Natural killer cell (primary cell): ENCODE data around the gene SMURF2. TPM values are rescaled to one million over a fixed set of nuclear protein-coding genes. Genes with fewer than 3 reads are reported as not detected.

Source experiments
- ATAC-seq, 3 donors: fragments of 150-1000 bp in 2 of 3; fragments of 200-7000 bp in 1 of 3; cut with Tn5 transposase; 1 replicate in 1 of 3; 2 replicates in 2 of 3; pipeline ENCODE4 v1.10.0; 2021; ENCODE audit warnings: mild to moderate bottlenecking in 2 of 3, moderate library complexity in 2 of 3
- DNase-seq, 2 donors: peaks; one replicate each; pipeline versions ENCODE4 v3.0.0 to v3.0.0-alpha.2; 2013 to 2021; ENCODE audit warnings: mixed read lengths in 1 of 2
- H3K27ac ChIP-seq: one replicate; pipeline ENCODE4 v1.5.1; 2013; ENCODE audit warnings: mild to moderate bottlenecking, low read length
- H3K27me3 ChIP-seq: one replicate; pipeline ENCODE4 v1.6.1; 2013; ENCODE audit warnings: low read length; ENCODE audit not compliant: control insufficient read depth, insufficient read depth
- H3K36me3 ChIP-seq: one replicate; pipeline ENCODE4 v1.6.1; 2013; ENCODE audit warnings: low read length; ENCODE audit not compliant: control insufficient read depth, insufficient read depth
- H3K4me1 ChIP-seq: one replicate; pipeline ENCODE4 v1.6.1; 2013; ENCODE audit warnings: low read length; ENCODE audit not compliant: control insufficient read depth, insufficient read depth
- H3K4me3 ChIP-seq: one replicate; pipeline ENCODE4 v1.5.1; 2013; ENCODE audit warnings: low read length
- H3K9me3 ChIP-seq: one replicate; pipeline ENCODE4 v1.6.1; 2013; ENCODE audit warnings: low read length; ENCODE audit not compliant: control insufficient read depth, insufficient read depth
- H3K27ac Mint-ChIP-seq, 2 donors: one replicate each; pipeline ENCODE4 v1.8.0; 2022; ENCODE audit warnings: mild to moderate bottlenecking in 2 of 2, mixed read lengths in 2 of 2, moderate library complexity in 1 of 2
- H3K27me3 Mint-ChIP-seq, 2 donors: one replicate each; pipeline ENCODE4 v1.8.0; 2022; ENCODE audit warnings: low read depth in 2 of 2, mixed read lengths in 2 of 2
- H3K36me3 Mint-ChIP-seq: one replicate; pipeline ENCODE4 v1.8.0; 2022; ENCODE audit warnings: mixed read lengths
- H3K4me1 Mint-ChIP-seq, 2 donors: one replicate each; pipeline ENCODE4 v1.8.0; 2022; ENCODE audit warnings: mixed read lengths in 2 of 2
- H3K4me3 Mint-ChIP-seq: one replicate; pipeline ENCODE4 v1.8.0; 2022; ENCODE audit warnings: mild to moderate bottlenecking, moderate library complexity, mixed read lengths
- H3K9me3 Mint-ChIP-seq, 2 donors: one replicate each; pipeline ENCODE4 v1.8.0; 2022; ENCODE audit warnings: mixed read lengths in 2 of 2
- CTCF ChIP-seq: fragments of 200-600 bp; IDR thresholded peaks from one replicate; pipeline ENCODE4 v1.8.0; 2022; ENCODE audit warnings: antibody characterized with exemption
- WGBS: methylation state at CpG from one replicate; pipeline ENCODE4 v1.1.7; 2013; ENCODE audit warnings: missing lambda C conversion rate; ENCODE audit not compliant: insufficient coverage; 5-methylcytosine and 5-hydroxymethylcytosine counted together
- intact Hi-C: fragments of 100-400 bp; cut with micrococcal nuclease; formaldehyde crosslinking; loops from one replicate; pipeline ENCODE4 v1.14.2; 2022
- total RNA-seq, 4 donors: library from RNA; stranded (reverse); fragments of 120-200 nt in 1 of 4; gene quantifications; one replicate each; pipeline versions ENCODE4 v1.2.3 to v1.2.4, GENCODE V29; 2013 to 2022

The SMURF2 gene
- total RNA-seq, 3 donors from 2014 or later (not counting 1 experiment from before 2014, with no cell fraction given) = 43.8 to 54.5 (median 46.5) TPM

- TF ChIP-seq CTCF = no peak
- Histone ChIP-seq H3K27ac (no peak overlapping the region), H3K9me3 (no peaks in the 10 kb centered on the region), H3K36me3 (peaks cover 49% of the 10 kb centered on the region), H3K27me3 (no peaks in the 10 kb centered on the region), H3K4me3 (no peak overlapping the region), H3K4me1 (peaks cover 3% of the 10 kb centered on the region)
- no peaks in the 10 kb centered on the region for H3K9me3 Mint-ChIP-seq
- H3K27me3 Mint-ChIP-seq = no peaks in the 10 kb centered on the region
- WGBS = 100% methylated on average over 1 of the region's 1 CpG
- intact Hi-C loops = no loop called here
- no peak overlapping the region for H3K27ac Mint-ChIP-seq
- no peaks in the 10 kb centered on the region for H3K36me3 Mint-ChIP-seq
- ATAC-seq (no peak), DNase-seq (no peak)
- no peak overlapping the region for H3K4me3 Mint-ChIP-seq
- H3K4me1 Mint-ChIP-seq = peaks cover 4 to 6% of the 10 kb centered on the region in 2 donors
Observed at GRCh38 chr17:64574646-64575045, 87.5 kb downstream of the SMURF2 start.

GRCh38 chr17:64573214-64573613 lies 88.9 kb downstream of the SMURF2 start:
- intact Hi-C loops = no loop called here
- Mint-ChIP-seq H3K27me3 (no peaks in the 10 kb centered on the region), H3K27ac (peak overlapping the region; percentile 78 to 90), H3K9me3 (no peaks in the 10 kb centered on the region), H3K36me3 (no peaks in the 10 kb centered on the region), H3K4me1 (peaks cover 4 to 6% of the 10 kb centered on the region in 2 donors), H3K4me3 (no peak overlapping the region)
- ATAC-seq (no peak), DNase-seq (no peak)
- Histone ChIP-seq H3K4me1 (peaks cover 3% of the 10 kb centered on the region), H3K36me3 (peaks cover 45% of the 10 kb centered on the region), H3K27me3 (no peaks in the 10 kb centered on the region), H3K4me3 (no peak overlapping the region), H3K27ac (no peak overlapping the region), H3K9me3 (no peaks in the 10 kb centered on the region)
- TF ChIP-seq CTCF = no peak

- Mint-ChIP-seq H3K4me1 (peaks cover 4 to 6% of the 10 kb centered on the region in 2 donors), H3K36me3 (no peaks in the 10 kb centered on the region), H3K4me3 (no peak overlapping the region), H3K9me3 (no peaks in the 10 kb centered on the region), H3K27me3 (no peaks in the 10 kb centered on the region), H3K27ac (peak overlapping the region; percentile 78 to 90)
- 49% methylated on average over 2 of the region's 3 CpGs for WGBS
- intact Hi-C loops = no loop called here
- no peak overlapping the region for H3K27ac ChIP-seq
- no peaks in the 10 kb centered on the region for H3K9me3 ChIP-seq
- no peak overlapping the region for H3K4me3 ChIP-seq
- peaks cover 3% of the 10 kb centered on the region for H3K4me1 ChIP-seq
- ATAC-seq = peak; percentile 87 to 91 (median 88)
- peaks cover 43% of the 10 kb centered on the region for H3K36me3 ChIP-seq
- TF ChIP-seq CTCF = no peak
- no peaks in the 10 kb centered on the region for H3K27me3 ChIP-seq
- peak in 1 of 2 donors; percentile 21 for DNase-seq
Observed at GRCh38 chr17:64572682-64573154, 89.4 kb downstream of the SMURF2 start.

- no peaks in the 10 kb centered on the region for H3K36me3 Mint-ChIP-seq
- 96% methylated on average over 6 of the region's 6 CpGs for WGBS
- no peak overlapping the region for H3K27ac ChIP-seq
- DNase-seq = no peak
- H3K36me3 ChIP-seq = peaks cover 40% of the 10 kb centered on the region
- H3K27ac Mint-ChIP-seq = peak overlapping the region in 1 of 2 donors; percentile 90
- intact Hi-C loops = no loop called here
- ATAC-seq = no peak
- H3K4me3 ChIP-seq = no peak overlapping the region
- no peaks in the 10 kb centered on the region for H3K9me3 Mint-ChIP-seq
- TF ChIP-seq CTCF = no peak
- no peaks in the 10 kb centered on the region for H3K27me3 Mint-ChIP-seq
- H3K4me3 Mint-ChIP-seq = no peak overlapping the region
- peaks cover 4 to 6% of the 10 kb centered on the region in 2 donors for H3K4me1 Mint-ChIP-seq
- H3K9me3 ChIP-seq = no peaks in the 10 kb centered on the region
- H3K4me1 ChIP-seq = peaks cover 3% of the 10 kb centered on the region
- no peaks in the 10 kb centered on the region for H3K27me3 ChIP-seq
Observed at GRCh38 chr17:64571746-64572145, 90.4 kb downstream of the SMURF2 start.
